HG02840 (cell line): ENCODE measurements around the gene DHRS3.

Experiments
- ATAC-seq: cut with Tn5 transposase; IDR thresholded peaks from one replicate; pipeline ENCODE4 v1.9.1; 2021; ENCODE audit warnings: mild to moderate bottlenecking, moderate library complexity, moderate number of reproducible peaks; ENCODE audit not compliant: unreplicated experiment, low FRiP score

Gene DHRS3

GRCh38 chr1:12600880-12601633, 17.0 kb downstream of the DHRS3 start:
- no peak for ATAC-seq

- ATAC-seq, result no peak
Observed at GRCh38 chr1:12600335-12600734, 17.7 kb downstream of the DHRS3 start.

GRCh38 chr1:12599657-12600056, 18.4 kb downstream of the DHRS3 start:
- no peak for ATAC-seq

GRCh38 chr1:12598974-12599373, 19.0 kb downstream of the DHRS3 start:
- ATAC-seq, result no peak

GRCh38 chr1:12597792-12598191, 20.2 kb downstream of the DHRS3 start:
- no peak for ATAC-seq

- ATAC-seq, result no peak
Observed at GRCh38 chr1:12596007-12596821, 21.8 kb downstream of the DHRS3 start.

- ATAC-seq, result no peak
Observed at GRCh38 chr1:12595757-12596006, 22.3 kb downstream of the DHRS3 start.

- no peak for ATAC-seq
Observed at GRCh38 chr1:12594966-12595756, 22.8 kb downstream of the DHRS3 start.

- no peak for ATAC-seq
Observed at GRCh38 chr1:12594490-12594889, 23.5 kb downstream of the DHRS3 start.

GRCh38 chr1:12593621-12594066, 24.4 kb downstream of the DHRS3 start:
- ATAC-seq, result no peak

- ATAC-seq, result no peak
Observed at GRCh38 chr1:12592496-12592895, 25.5 kb downstream of the DHRS3 start.

GRCh38 chr1:12591267-12591938, 26.6 kb downstream of the DHRS3 start:
- ATAC-seq, result no peak

GRCh38 chr1:12588695-12589094, 29.3 kb downstream of the DHRS3 start:
- no peak for ATAC-seq

GRCh38 chr1:12587981-12588640, 29.9 kb downstream of the DHRS3 start:
- no peak for ATAC-seq

GRCh38 chr1:12585951-12586942, 31.8 kb downstream of the DHRS3 start:
- ATAC-seq, result no peak

- no peak for ATAC-seq
Observed at GRCh38 chr1:12585536-12585935, 32.5 kb downstream of the DHRS3 start.

- no peak for ATAC-seq
Observed at GRCh38 chr1:12584900-12585525, 33.0 kb downstream of the DHRS3 start.

GRCh38 chr1:12583484-12583883, 34.5 kb downstream of the DHRS3 start:
- ATAC-seq, result no peak

- ATAC-seq, result no peak
Observed at GRCh38 chr1:12582649-12583048, 35.4 kb downstream of the DHRS3 start.
